ENCODE data around the gene C1orf159.

The C1orf159 gene

DNA sequence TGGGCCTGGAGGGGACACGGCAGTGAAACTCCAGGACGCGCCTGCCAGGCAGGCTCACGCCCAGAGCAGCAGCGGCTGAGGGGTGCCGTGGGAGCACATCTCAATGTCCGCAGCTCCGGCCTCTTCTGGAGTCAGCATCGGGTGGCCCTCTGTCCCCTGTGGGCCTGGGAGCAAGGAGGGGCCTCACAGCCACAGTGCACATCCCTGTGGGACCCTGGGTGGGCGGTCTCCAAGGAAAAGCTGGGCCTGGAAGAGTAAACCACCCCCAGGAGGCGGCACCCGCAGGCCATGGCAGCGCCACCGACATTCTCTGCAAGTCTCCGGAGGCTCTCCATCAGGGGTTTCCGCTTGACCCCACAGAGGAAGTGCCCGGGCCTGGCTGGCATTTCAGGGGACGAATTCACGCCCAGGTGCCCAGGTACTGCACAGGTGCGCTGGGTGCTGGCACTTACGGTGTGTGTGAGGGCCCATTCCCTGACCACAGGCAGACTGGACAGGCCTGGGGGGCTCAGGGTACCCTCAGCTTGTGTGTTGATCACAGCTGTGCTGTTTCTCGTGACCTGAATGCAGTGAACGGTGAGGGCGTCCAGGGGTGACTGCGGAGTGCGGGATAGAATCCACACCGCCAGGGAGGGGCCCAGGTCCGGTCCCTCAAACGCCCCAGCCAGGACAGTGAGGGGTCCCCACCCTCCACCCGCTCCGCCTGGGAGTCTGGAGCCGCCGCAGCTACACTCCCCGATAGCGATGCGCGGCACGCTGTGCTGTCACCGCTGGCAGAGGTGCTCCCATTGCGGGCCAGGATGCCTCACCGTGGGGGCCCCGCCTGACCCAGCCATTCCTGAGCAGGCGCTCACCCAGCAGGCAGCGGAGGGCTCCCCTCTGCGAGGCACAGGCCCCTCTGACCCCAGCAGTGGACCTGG is 25.2 kb downstream of the C1orf159 start:
- no peak for DNase-seq

DNA sequence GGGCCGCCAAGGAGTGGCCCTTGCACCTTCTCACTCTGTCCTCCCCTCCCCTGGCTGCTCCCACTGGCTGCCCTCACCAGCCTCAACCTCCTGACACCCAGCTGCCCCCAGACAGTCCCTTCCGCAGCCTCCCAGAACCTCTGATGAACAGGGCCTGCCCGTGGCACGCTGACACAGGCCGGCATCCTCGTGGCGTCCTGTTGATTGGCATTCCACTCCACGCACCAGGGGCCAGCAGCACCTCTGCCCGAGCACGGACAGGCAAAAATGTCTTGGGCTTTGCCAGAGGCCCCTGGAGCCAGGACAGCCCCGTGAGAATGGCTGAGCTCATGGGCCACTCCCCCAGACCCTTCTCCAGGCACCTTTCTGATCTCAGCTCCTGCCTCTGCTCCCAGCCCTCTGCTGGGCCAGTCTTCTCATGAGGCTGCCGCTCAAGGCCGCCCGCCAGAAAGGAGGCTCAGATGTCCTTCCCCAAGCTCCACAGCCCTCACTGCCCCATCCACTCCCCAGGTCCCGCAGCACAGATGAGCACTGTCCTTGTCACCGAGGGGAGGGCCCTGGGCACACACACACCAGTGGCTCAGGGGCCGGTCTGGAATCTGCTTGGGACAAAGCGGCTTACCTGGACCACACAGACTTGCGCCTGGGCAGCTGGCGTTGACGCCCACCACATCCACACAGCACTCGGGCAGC is 26.0 kb downstream of the C1orf159 start:
- DNase-seq, result no peak

DNA sequence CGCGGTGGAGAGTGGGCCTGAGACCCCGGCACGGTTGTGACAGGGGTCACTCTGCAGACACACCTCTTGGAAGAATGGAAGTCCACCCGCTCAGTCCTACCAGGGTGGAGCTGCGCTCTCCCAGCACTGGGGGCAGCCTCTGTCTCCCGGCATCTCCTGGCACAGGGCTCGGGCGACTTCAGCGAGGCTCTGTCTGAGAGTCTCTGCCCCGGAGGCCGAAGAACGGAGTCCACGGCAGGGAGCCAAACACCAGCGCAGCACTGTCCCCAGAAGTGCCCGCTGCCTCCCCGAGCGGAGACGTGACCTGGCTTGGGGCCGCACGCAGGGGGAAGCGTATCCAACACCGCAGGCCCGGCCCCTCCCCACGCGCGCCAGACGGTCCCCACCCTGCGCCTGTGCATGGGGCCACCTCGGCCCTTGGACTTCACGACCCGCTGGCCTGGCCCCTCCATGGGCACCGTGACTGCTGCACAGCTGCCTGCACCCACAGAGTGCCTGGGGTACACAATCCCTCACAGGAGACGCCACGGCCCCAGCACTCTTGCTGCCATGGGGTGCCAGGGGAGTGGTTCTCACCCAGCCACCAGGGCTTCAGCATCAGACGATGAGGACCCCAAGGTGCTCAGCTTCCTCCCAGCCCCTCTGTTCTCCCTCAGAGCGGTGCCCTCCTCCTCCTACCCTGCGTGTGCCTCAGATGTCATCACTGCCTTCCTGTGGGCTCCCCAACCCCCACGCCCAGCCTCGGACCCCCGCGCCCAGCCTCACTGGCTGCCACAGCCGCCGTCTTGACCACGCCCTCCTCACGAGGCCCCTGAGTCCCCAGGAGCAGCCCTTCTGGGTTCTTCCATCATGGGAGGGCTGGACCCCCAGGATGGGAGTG is 26.8 kb downstream of the C1orf159 start:
- DNase-seq, result no peak

DNA sequence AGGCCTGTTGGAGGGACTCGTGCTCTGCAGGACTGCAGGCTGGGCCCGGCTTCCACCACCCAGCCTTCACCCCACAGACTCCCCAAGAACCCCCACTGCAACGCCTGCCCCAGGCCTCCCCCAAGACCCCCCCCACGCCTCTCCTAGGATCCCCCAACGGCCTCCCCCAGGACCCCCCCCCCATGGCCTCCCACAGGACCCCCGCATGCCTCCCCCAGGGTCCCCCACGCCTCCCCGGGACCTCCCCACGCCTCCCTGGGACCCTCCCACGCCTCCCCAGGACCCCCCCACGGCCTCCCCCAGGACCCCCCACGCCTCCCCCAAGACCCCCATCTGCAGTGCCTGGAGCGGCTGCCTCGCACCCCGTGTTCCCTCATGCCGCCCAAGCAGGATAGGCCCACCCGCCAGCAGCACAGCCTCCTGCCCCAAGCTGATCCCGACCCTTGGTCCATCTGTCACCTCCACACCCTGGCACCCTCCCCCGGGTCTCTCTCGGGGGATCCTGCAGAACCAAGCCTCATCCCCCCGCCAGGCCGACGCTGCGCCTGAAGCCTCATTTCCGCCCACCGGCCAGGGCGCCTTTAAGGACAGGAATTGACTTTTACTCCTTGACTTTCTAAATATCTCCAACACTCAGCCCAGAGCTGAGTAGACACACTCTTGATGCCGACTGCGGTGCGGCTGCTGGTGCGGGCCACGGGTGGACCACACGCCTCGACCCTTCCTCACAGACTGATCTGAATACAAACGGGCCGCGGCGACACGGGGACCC is 27.7 kb downstream of the C1orf159 start:
- DNase-seq, result no peak

DNA sequence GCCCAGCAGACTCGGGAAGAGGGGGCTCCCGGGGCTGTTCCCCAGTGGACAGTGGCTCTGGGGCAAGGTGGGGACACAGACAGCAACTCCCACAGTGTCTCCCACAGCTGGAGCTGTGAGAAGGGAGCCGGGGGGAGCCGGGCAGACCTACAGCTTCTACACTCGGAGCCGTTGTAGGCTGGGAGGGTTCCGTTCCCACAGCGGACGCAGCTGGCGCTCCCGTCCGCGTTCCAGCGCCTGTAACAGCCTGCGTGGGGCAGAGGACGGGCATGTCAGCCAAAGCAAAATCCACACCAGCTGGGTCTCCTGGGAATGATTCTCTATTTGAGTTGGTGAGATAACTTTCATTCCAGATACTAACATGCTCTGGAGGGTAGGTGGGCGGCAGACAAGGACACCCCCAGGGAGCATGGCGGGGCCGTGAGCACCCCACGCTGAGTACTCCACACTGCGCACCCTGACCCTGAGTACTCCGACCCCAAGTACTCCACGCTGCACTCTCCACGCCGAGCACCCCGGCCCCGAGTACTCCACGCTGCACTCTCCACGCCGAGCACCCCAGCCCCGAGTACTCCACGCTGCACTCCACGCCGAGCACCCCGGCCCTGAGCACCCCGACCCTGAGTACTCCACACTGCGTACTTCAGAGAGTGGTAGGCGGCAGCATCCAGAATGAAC is 28.4 kb downstream of the C1orf159 start:
- DNase-seq, result no peak

DNA sequence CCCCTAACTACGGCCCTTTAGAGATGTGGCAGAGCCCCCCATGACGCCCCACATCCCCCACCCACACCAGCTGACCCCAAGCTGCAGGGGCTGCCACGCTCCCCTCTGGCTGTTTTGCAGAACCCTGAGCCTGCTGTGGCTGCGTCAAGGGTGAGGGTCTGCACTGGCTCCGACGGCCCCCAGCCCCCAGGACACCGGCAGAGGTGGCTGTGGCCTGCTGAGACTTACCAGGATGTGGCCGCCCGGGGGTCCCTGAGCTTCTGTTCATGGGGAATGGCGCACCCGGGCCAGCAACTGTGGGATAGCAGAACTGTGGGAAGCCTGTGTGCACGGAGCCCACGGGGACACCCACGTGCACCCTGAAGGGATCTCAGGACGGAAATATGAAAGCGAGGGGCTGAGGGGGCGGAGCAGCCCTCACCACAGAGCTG is 29.0 kb downstream of the C1orf159 start:
- DNase-seq, result no peak

DNA sequence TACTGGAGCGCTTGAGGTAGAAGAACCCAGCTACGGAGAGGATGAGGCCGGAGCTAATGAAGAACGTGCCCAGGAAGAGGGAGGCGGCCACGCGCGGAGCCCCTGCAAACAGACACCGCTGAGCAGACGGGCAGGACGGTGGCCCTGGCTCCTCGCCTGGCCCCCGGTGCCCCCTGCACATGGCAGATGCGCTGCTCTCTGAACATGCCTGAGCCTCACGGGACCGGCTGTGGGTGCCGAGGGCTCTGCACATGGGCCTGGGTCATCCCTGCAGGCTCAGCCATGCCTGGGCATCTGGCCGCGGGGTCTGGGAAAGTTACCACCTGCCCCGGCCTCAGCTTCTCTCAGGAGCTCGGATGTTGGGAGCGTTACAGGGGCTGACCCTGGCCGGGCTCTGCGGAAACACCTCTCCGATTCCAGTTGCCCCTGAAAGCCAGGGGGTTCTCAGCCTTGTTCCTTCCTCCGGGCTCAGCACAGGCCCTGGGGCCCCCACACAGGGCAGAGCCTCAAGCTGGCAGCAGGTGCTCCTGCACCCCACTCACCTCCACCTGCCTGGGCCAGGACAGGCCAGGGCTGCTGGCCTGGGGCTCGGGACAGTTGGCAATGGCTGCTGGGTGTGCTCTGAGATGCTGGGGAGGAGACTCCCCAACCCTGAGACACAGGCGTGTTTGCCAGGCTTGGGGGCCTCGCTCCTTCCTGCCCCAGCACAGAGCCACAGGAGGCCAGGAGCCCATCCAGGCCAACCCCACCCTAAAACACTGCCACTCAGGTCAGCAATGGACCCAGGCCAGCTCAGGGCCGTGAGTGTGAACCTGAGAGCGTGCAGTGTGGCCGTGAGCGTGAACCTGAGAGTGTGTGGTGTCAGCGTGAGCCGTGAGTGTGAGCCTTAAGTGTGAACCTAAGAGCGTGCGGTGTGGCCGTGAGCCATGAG is 29.7 kb downstream of the C1orf159 start:
- no peak for DNase-seq

DNA sequence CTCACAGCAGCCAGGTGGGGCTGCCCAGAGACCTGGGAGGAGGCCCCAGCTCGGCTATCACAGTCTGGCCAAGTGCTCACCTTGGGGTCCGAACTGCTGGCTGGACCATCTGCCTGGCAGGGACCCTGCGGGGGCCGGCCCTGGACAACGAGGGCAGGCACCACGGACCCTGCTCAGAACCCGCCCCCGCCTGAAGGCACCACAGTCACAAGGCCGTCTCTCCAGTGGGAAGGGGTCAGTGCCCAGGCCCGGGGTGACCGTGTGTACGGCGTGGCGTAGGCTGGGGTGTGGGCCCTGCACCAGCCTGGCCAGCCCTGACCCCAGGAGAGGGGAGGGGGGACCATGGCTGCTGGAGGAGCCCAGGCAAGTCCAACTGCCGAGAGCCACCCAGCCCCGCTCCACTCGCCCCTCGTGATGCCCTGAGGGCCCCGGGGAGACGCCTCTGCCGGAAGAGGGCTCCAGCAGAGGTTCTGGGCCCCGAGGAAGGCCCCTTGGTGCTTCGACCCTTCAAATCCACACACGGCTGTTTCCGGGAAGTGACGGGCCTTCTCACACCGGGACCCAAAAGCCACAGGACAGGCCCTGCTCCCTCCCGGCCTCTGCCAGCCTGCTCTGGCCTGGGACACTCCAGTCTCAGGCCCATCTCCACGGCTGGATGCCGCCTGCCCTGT is 30.6 kb downstream of the C1orf159 start:
- DNase-seq, result no peak

DNA sequence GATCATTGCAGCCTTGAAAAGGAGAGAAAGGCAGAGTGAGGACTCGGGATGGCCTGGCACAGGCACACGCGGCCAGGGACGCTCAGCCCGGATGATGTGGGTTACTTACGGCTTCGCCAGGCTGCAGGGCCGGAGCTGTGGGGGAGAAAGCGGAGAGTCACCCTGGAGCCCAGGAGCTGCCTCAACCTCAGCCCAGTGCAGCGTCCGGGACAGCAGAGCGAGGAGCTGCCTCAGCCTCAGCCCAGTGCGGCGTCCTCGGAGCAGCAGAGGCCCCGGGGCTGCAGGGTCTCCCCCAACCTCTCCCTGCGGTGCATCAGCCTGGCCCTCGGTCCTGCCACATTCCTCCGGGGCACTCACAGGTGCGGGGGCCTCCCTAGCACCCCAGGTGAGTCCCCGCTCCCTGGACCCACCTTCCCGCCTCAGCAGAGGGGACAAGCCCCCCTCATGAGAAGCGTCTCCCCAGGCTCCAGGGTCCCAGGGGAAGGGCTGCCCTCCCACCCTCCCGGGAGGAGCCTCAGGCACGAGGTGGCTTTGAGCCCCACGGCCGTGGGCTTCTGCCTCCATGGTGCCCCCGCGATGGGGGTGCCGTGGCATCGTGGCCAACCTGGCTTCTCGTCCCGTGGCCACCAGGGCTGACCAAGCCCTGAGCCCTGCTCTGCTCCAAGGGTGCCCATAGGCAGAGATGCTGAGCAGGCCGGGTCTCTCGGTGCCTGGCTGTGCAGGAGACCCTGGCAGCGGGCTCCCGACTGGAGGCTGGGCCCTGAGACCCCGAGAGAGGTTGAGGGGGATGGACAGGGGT is 31.3 kb downstream of the C1orf159 start:
- DNase-seq, result no peak

DNA sequence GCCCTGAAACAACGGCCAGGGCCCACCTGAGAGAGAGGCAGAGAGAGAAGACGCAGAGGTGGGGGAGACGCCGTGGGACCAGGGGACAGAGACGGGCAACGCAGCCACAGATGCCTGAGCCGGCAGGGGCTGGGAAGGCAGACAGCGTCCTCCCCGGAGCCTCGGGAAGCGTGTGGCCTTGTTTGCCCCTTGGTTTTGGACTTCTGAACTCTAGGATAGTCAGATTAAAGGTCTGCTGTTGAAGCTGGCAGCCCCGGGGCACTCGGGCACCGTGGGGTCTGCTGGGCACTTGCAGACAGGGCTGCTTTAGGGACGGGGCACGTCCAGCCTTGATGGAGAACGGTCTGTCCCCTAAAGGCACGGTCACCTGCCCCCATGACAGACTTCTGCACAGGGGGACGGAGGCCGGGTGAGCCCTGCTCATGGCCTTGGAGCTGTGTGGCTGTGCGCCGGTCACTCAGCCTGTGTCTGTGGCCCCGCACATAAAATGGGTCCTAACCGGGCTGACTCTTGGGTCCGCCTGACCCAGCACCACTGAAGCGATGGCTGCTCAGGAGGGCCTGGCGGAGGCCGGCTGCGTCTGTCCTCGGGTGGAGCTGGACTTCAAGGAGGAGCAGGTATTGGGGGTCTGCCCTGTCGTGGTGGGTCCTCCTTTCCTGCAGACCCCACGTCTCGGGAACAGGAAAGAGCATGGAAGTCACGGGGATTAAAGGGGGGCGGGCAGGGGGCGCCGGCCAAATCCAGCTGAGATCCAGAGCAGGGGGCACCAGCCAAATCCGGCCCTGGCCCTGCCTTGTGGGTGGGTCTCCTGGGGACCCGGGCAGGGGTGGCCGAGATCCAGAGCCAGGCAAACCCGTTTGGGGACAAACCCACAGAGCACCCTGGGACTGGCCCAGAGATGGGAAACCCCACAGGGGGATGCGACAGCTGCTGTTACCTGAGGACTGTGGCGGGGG is 32.2 kb downstream of the C1orf159 start:
- DNase-seq, result no peak

DNA sequence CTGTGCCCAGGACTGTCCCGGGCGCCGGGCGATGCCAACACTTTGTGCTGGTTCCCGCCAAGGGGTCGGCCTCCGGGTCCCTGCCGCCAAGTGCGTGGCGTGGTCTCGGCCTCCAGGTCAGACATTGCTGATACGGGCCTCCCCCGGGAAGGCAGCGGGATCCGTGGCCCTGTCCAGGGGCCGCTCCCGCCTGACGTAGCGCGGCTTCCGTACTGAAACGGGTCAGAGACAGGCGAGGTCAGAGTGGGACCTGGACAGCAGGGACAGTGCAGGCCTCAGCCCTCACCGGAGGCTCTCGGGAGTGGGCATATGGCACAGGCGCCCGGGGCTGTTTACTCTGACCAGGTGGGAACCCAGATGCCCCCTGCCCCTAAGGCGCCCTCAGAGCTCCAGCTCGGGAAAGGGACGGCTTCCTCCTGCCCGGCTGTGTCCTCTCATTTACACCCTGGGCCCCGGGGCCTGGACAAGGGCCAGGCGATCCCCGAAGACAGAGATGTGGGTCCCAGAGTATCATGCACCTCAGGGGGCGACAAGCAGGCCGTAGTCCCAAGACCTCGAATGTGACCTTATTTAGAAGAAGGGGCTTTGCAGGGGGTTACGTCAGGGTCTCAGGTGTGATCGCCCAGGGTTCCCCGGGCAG is 33.0 kb downstream of the C1orf159 start:
- no peak for DNase-seq

DNA sequence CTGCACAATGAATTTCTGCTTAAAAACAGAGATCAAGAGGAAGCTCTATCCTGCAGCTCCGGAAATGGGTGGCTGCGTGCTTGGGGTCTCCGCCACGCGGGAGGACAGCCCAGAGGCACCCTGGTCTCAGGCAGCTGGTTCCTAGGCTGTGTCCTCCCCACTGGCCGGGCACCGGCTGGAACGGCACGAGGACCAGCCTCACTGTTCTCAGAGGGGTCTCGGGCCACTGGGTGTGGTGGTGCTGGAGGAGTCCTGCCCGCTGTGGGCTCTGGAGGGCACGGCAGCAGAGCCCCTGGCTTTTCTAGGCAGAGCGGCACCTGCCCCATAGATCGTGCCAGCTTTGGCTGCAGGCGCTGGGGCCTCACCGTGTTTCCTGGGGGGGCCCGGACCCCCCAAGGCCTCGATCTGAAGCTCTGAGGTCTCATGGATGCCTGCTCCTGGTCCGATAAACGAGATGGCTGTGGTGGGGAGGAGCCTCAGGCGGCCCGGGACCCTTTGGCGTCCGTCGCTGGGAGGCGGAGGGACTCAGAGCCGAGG is 33.6 kb downstream of the C1orf159 start:
- no peak for DNase-seq

DNA sequence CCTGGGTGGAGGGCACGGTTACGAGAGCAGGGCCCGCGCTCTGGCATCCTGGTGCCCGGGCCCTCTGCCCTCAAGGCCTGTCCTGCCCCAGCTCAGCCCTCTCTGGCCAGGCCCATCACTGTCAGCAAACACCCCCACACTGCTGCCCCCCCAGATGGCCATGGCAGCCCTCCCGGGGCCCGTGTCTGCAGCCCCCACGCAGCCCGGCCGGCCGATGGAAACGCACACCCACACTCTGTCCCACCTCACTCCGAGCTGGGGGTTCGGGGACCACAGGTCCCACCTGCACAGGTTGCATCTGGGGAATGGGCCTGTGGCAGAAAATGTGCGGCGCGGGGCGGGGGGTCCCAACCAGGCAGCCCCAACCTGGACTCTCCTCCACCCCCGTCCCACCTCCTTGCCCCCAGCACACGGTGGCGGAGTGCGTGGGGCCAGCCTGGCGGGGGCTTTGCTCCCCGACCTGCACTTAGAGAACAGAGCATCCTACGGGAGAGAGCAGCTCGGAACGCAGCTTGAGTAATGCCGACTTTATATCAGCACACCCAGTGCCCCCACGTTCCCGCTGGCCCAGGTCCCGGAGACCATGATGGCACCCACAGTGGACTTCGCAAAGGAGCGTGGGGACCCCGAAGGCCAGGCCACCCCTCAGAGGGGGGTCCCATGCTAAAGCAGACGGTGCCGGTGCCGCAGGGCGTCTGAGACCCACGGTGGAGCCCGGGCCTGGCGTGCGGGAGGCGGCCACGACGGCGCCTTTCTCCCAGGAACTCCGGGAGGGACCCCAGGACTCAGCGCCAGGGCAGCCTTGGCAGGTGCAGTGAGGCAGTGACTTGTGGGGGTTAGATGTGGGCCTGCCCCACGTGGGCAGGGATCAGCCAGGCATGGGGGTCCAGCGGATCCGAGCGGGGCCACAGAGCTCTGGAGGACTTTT is 34.3 kb downstream of the C1orf159 start:
- no peak for DNase-seq

DNA sequence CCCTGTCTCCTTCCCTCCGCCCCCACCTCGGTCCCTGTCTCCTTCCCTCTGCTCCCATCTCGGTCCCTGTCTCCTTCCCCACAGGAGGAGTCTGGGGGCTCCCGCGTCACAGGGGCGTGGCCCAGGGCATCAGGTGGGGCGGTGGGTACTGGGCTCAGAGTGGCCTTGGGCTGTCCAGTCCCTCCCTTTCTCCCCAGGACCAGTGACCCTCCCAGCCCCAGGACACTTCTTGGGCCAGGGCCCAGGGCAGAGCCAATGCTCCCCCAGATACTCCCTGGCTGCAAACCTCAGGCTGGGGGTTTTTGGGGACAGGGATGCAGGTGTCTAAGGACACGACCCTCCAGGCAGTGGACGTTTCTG is 35.0 kb downstream of the C1orf159 start:
- no peak for DNase-seq

DNA sequence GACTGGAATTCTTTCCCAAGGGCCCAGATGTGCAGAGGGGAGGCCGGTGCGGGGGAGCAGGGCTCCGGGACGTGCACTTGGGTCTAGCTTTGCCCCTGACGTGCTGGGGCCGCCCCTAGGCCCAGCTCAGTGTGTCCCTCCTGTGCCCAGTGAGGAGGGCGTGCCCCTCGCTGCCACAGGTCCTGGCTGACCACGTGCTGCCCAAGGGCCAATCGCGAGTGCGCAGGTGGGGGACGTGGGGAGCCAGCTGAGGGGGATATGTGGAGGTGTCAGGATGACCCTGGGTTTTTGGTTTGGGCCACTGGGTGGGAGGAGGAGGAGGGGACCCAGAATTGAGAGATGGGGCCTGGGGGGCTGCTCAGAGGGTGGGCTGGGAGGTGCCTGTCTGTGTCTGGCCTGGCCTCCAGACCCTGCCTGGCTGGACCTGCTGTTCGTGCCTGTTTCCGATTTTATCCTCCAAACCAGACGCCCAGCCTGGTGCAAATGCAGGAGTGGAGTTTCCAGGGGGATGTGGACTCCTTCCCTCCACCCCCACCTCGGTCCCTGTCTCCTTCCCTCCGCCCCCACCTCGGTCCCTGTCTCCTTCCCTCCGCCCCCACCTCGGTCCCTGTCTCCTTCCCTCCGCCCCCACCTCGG is 35.6 kb downstream of the C1orf159 start:
- DNase-seq, result no peak
